Measurements from ENCODE around the gene NDUFS6.

The NDUFS6 gene

GRCh38 chr5:1823381-1824034 lies 22.3 kb downstream of the NDUFS6 start:
- TF ChIP-seq TEAD4 (IDR thresholded peaks at IDR 0.05) (no peak), REST (IDR thresholded peaks at IDR 0.05; ENCODE audit: low read depth) (no peak), CEBPB (IDR thresholded peaks at IDR 0.05) (no peak), TCF12 (IDR thresholded peaks at IDR 0.05; ENCODE audit: low read depth) (no peak), ZBTB7A (IDR thresholded peaks at IDR 0.05; ENCODE audit: low read depth) (no peak), YY1 (IDR thresholded peaks at IDR 0.05; ENCODE audit: low read depth) (no peak), EP300 (IDR thresholded peaks at IDR 0.05; ENCODE audit: borderline replicate concordance) (no peak)

- no peak for TF ChIP-seq NFIC (IDR thresholded peaks at IDR 0.05)
- no peak for TF ChIP-seq CREB1 (IDR thresholded peaks at IDR 0.05; ENCODE audit: low read depth)
- no peak for TF ChIP-seq TCF12 (IDR thresholded peaks at IDR 0.05; ENCODE audit: low read depth)
- TF ChIP-seq TEAD4 (IDR thresholded peaks at IDR 0.05), result no peak
- no peak for TF ChIP-seq CEBPB (IDR thresholded peaks at IDR 0.05)
- TF ChIP-seq RAD21 (IDR thresholded peaks at IDR 0.05; ENCODE audit: low read depth), result no peak
- no peak for TF ChIP-seq YY1 (IDR thresholded peaks at IDR 0.05; ENCODE audit: low read depth)
Observed at GRCh38 chr5:1824109-1824821, 23.1 kb downstream of the NDUFS6 start.

GRCh38 chr5:1824903-1825841 lies 24.0 kb downstream of the NDUFS6 start:
- TF ChIP-seq FOXM1 (IDR thresholded peaks at IDR 0.05; ENCODE audit: borderline replicate concordance, low read depth) (no peak), TCF12 (IDR thresholded peaks at IDR 0.05; ENCODE audit: low read depth) (no peak), EP300 (IDR thresholded peaks at IDR 0.05; ENCODE audit: borderline replicate concordance) (no peak), USF1 (IDR thresholded peaks at IDR 0.05) (no peak), YY1 (IDR thresholded peaks at IDR 0.05; ENCODE audit: low read depth) (no peak), CEBPB (IDR thresholded peaks at IDR 0.05) (no peak), ZBTB7A (IDR thresholded peaks at IDR 0.05; ENCODE audit: low read depth) (no peak), EGR1 (IDR thresholded peaks at IDR 0.05) (no peak)

- TF ChIP-seq REST (IDR thresholded peaks at IDR 0.05; ENCODE audit: low read depth) (no peak), NFIC (IDR thresholded peaks at IDR 0.05) (no peak), MAX (IDR thresholded peaks at IDR 0.05) (no peak)
Observed at GRCh38 chr5:1826235-1826980, 25.2 kb downstream of the NDUFS6 start.

- no peak for TF ChIP-seq FOXM1 (IDR thresholded peaks at IDR 0.05; ENCODE audit: borderline replicate concordance, low read depth)
- peak; percentile 39 for TF ChIP-seq ZBTB7A (IDR thresholded peaks at IDR 0.05; ENCODE audit: low read depth)
Observed at GRCh38 chr5:1827025-1827885, 26.0 kb downstream of the NDUFS6 start.

All from Ishikawa (cell line).